GM12878 (cell line): ENCODE results near the gene ABCA13. TPM values are rescaled to one million over a fixed set of nuclear protein-coding genes. Genes with fewer than 3 reads are reported as not detected.

ENCODE experiments used
- ESRRA ChIP-seq: IDR thresholded peaks from 2 replicates; pipeline ENCODE4 v1.6.1; 2012; ENCODE audit warnings: mild to moderate bottlenecking, low read length, improper control_type of control experiment
- MEF2B ChIP-seq: fragments of 450-650 bp; IDR thresholded peaks from 2 replicates; pipeline ENCODE4 v1.6.1; 2018; ENCODE audit warnings: mild to moderate bottlenecking, moderate library complexity; ENCODE audit not compliant: partially characterized antibody, poor library complexity, severe bottlenecking
- MTA3 ChIP-seq: IDR thresholded peaks from 2 replicates; pipeline ENCODE4 v1.6.1; 2012; ENCODE audit warnings: low read length, inconsistent platforms, borderline replicate concordance
- NBN ChIP-seq: fragments of 450-650 bp; IDR thresholded peaks from 2 replicates; pipeline ENCODE4 v1.6.1; 2016
- PML ChIP-seq: IDR thresholded peaks from 2 replicates; pipeline ENCODE4 v1.6.1; 2012; ENCODE audit warnings: low read length, inconsistent platforms
- SIX5 ChIP-seq: IDR thresholded peaks from 2 replicates; pipeline ENCODE4 v1.6.1; 2011; ENCODE audit warnings: mild to moderate bottlenecking, low read depth, low read length, moderate library complexity; ENCODE audit not compliant: severe bottlenecking
- polyA plus RNA-seq, 11 experiments: library from polyadenylated mRNA; depleted of rRNA in 4 of 11; unstranded in 6 of 11; stranded (reverse) in 5 of 11; fragments of >200 nt; fragmentation: Nextera tagmentation in 4 of 11; fragmentation: Illumina TruSeq in 1 of 11; extraction: Ambion mirVana in 4 of 11; extraction: Trizol in 1 of 11; gene quantifications; 1 replicate in 1 of 11; 2 replicates in 10 of 11; pipeline versions ENCODE4 v1.2.1 to v1.2.3, GENCODE V29; 2011 to 2016; ENCODE audit warnings: inconsistent platforms in 2 of 11, missing spikeins in 2 of 11, low read depth in 1 of 11
- total RNA-seq, 4 experiments: library from RNA; depleted of rRNA in 3 of 4; stranded (reverse); fragments of >200 nt in 3 of 4; fragmentation: Illumina TruSeq in 1 of 4; extraction: Trizol in 1 of 4; gene quantifications; 2 replicates each; pipeline versions ENCODE4 v1.2.1 to v1.2.3, GENCODE V29; 2013 to 2021
- TF ChIP-seq, protein P1 (sequence below): IDR thresholded peaks from 2 replicates; pipeline ENCODE4 v1.6.1; 2012; ENCODE audit warnings: improper control_type of control experiment, low read depth, low read length; ENCODE audit not compliant: insufficient replicate concordance
- TF ChIP-seq, protein P2 (sequence below): IDR thresholded peaks from 2 replicates; pipeline ENCODE4 v1.6.1; 2011; ENCODE audit warnings: mild to moderate bottlenecking, low read depth, low read length, moderate library complexity; ENCODE audit not compliant: insufficient replicate concordance
- TF ChIP-seq, protein P3 (sequence below): fragments of 450-650 bp; IDR thresholded peaks from 2 replicates; pipeline ENCODE4 v1.6.1; 2017; ENCODE audit warnings: mild to moderate bottlenecking, moderate library complexity
- TF ChIP-seq, protein P4 (sequence below): fragments of 450-650 bp; IDR thresholded peaks from 2 replicates; pipeline ENCODE4 v1.6.1; 2017; ENCODE audit warnings: mild to moderate bottlenecking, moderate library complexity

Gene ABCA13
- total and polyA plus RNA-seq, 10 of the 15 experiments (the other 5 are each of a cell fraction or from before 2014, with no cell fraction given) = under 0.01 to 0.98 (median 0.04) TPM; not detected in 2

DNA sequence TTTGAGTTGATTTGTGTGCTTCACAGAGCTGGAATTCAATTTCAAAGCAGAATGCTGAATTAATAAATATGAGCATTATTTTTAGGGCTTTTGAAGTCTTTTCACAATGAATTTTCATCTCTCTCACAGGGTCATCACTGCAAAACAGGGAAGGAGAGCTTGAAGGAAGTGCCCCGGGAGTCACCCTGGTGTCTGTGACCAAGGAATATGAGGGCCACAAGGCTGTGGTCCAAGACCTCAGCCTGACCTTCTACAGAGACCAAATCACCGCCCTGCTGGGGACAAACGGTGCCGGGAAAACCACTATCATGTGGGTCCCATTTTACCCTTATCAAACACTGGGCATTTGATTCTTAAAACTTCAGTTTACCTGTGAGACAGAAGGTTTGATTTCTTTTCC, 217.7 kb downstream of the ABCA13 start (continued):
- TF ChIP-seq ESRRA (no peak), MEF2B (no peak), SIX5 (no peak), MTA3 (no peak), PML (no peak), NBN (no peak)
- TF ChIP-seq, protein P1, sequence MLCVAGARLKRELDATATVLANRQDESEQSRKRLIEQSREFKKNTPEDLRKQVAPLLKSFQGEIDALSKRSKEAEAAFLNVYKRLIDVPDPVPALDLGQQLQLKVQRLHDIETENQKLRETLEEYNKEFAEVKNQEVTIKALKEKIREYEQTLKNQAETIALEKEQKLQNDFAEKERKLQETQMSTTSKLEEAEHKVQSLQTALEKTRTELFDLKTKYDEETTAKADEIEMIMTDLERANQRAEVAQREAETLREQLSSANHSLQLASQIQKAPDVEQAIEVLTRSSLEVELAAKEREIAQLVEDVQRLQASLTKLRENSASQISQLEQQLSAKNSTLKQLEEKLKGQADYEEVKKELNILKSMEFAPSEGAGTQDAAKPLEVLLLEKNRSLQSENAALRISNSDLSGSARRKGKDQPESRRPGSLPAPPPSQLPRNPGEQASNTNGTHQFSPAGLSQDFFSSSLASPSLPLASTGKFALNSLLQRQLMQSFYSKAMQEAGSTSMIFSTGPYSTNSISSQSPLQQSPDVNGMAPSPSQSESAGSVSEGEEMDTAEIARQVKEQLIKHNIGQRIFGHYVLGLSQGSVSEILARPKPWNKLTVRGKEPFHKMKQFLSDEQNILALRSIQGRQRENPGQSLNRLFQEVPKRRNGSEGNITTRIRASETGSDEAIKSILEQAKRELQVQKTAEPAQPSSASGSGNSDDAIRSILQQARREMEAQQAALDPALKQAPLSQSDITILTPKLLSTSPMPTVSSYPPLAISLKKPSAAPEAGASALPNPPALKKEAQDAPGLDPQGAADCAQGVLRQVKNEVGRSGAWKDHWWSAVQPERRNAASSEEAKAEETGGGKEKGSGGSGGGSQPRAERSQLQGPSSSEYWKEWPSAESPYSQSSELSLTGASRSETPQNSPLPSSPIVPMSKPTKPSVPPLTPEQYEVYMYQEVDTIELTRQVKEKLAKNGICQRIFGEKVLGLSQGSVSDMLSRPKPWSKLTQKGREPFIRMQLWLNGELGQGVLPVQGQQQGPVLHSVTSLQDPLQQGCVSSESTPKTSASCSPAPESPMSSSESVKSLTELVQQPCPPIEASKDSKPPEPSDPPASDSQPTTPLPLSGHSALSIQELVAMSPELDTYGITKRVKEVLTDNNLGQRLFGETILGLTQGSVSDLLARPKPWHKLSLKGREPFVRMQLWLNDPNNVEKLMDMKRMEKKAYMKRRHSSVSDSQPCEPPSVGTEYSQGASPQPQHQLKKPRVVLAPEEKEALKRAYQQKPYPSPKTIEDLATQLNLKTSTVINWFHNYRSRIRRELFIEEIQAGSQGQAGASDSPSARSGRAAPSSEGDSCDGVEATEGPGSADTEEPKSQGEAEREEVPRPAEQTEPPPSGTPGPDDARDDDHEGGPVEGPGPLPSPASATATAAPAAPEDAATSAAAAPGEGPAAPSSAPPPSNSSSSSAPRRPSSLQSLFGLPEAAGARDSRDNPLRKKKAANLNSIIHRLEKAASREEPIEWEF = no peak
- TF ChIP-seq, protein P2, sequence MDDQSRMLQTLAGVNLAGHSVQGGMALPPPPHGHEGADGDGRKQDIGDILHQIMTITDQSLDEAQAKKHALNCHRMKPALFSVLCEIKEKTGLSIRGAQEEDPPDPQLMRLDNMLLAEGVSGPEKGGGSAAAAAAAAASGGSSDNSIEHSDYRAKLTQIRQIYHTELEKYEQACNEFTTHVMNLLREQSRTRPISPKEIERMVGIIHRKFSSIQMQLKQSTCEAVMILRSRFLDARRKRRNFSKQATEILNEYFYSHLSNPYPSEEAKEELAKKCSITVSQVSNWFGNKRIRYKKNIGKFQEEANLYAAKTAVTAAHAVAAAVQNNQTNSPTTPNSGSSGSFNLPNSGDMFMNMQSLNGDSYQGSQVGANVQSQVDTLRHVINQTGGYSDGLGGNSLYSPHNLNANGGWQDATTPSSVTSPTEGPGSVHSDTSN = no peak
- TF ChIP-seq, protein P3, sequence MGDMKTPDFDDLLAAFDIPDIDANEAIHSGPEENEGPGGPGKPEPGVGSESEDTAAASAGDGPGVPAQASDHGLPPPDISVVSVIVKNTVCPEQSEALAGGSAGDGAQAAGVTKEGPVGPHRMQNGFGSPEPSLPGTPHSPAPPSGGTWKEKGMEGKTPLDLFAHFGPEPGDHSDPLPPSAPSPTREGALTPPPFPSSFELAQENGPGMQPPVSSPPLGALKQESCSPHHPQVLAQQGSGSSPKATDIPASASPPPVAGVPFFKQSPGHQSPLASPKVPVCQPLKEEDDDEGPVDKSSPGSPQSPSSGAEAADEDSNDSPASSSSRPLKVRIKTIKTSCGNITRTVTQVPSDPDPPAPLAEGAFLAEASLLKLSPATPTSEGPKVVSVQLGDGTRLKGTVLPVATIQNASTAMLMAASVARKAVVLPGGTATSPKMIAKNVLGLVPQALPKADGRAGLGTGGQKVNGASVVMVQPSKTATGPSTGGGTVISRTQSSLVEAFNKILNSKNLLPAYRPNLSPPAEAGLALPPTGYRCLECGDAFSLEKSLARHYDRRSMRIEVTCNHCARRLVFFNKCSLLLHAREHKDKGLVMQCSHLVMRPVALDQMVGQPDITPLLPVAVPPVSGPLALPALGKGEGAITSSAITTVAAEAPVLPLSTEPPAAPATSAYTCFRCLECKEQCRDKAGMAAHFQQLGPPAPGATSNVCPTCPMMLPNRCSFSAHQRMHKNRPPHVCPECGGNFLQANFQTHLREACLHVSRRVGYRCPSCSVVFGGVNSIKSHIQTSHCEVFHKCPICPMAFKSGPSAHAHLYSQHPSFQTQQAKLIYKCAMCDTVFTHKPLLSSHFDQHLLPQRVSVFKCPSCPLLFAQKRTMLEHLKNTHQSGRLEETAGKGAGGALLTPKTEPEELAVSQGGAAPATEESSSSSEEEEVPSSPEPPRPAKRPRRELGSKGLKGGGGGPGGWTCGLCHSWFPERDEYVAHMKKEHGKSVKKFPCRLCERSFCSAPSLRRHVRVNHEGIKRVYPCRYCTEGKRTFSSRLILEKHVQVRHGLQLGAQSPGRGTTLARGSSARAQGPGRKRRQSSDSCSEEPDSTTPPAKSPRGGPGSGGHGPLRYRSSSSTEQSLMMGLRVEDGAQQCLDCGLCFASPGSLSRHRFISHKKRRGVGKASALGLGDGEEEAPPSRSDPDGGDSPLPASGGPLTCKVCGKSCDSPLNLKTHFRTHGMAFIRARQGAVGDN = no peak
- TF ChIP-seq, protein P4, sequence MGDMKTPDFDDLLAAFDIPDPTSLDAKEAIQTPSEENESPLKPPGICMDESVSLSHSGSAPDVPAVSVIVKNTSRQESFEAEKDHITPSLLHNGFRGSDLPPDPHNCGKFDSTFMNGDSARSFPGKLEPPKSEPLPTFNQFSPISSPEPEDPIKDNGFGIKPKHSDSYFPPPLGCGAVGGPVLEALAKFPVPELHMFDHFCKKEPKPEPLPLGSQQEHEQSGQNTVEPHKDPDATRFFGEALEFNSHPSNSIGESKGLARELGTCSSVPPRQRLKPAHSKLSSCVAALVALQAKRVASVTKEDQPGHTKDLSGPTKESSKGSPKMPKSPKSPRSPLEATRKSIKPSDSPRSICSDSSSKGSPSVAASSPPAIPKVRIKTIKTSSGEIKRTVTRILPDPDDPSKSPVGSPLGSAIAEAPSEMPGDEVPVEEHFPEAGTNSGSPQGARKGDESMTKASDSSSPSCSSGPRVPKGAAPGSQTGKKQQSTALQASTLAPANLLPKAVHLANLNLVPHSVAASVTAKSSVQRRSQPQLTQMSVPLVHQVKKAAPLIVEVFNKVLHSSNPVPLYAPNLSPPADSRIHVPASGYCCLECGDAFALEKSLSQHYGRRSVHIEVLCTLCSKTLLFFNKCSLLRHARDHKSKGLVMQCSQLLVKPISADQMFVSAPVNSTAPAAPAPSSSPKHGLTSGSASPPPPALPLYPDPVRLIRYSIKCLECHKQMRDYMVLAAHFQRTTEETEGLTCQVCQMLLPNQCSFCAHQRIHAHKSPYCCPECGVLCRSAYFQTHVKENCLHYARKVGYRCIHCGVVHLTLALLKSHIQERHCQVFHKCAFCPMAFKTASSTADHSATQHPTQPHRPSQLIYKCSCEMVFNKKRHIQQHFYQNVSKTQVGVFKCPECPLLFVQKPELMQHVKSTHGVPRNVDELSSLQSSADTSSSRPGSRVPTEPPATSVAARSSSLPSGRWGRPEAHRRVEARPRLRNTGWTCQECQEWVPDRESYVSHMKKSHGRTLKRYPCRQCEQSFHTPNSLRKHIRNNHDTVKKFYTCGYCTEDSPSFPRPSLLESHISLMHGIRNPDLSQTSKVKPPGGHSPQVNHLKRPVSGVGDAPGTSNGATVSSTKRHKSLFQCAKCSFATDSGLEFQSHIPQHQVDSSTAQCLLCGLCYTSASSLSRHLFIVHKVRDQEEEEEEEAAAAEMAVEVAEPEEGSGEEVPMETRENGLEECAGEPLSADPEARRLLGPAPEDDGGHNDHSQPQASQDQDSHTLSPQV = no peak
